A549 (cell line): Measurements from ENCODE around the gene MAPK4. TPM values are rescaled to one million over a fixed set of nuclear protein-coding genes. Genes with fewer than 3 reads are reported as not detected.

Experiments used
- ATAC-seq, 2 experiments: fragments of 200-7000 bp in 1 of 2; fragments of >200 bp in 1 of 2; cut with Nextera tagmentation in 1 of 2; cut with Tn5 transposase in 1 of 2; 3 replicates each; pipeline versions ENCODE4 v1.8.0 to v1.9.1; 2018 to 2020; ENCODE audit warnings: mild to moderate bottlenecking in 1 of 2, moderate library complexity in 1 of 2
- CTCF ChIA-PET: fragments of 300-600 bp; sonication (Branson Sonifier 250); formaldehyde crosslinking; extraction: SDS; loops from one replicate; lab custom pipeline; 2021; ENCODE audit warnings: antibody characterized with exemption, inconsistent platforms; lab: Yijun Ruan, JAX
- POLR2A ChIA-PET: fragments of 350-600 bp; formaldehyde crosslinking; extraction: SDS; loops from one replicate; lab custom pipeline; 2021; ENCODE audit warnings: antibody characterized with exemption, inconsistent platforms; lab: Yijun Ruan, JAX
- DNase-seq, 2 experiments: peaks; one replicate each; pipeline versions ENCODE4 v3.0.0 to v3.0.0-alpha.2; 2011 to 2016; ENCODE audit warnings: low read depth in 1 of 2, low spot score in 1 of 2
- FAIRE-seq: peaks from 2 replicates; lab custom pipeline; 2011; peaks lifted over from hg19 to GRCh38; lab: Jason Lieb, UNC
- H3K27ac ChIP-seq, 2 experiments: fragments of >200 bp; sonication (Bioruptor Twin); formaldehyde crosslinking; 3 replicates each; pipeline ENCODE4 v1.5.1; 2016 to 2017
- H3K4me1 ChIP-seq: fragments of >200 bp; sonication (Bioruptor Twin); formaldehyde crosslinking; 3 replicates; pipeline ENCODE4 v1.6.1; 2016
- H3K4me2 ChIP-seq: fragments of >200 bp; sonication (Bioruptor Twin); formaldehyde crosslinking; 3 replicates; pipeline ENCODE4 v1.6.1; 2016
- H3K4me3 ChIP-seq: fragments of >200 bp; sonication (Bioruptor Twin); formaldehyde crosslinking; 3 replicates; pipeline ENCODE4 v1.5.1; 2016
- H3K9me3 ChIP-seq: fragments of >200 bp; sonication (Bioruptor Twin); formaldehyde crosslinking; 3 replicates; pipeline ENCODE4 v1.6.1; 2016
- BCL3 ChIP-seq: fragments of >200 bp; sonication (Bioruptor Twin); formaldehyde crosslinking; IDR thresholded peaks from 3 replicates; pipeline ENCODE4 v1.6.1; 2016
- CBX2 ChIP-seq: fragments of 200-600 bp; sonication (generic); IDR thresholded peaks from 2 replicates; pipeline ENCODE4 v1.6.1; 2016; ENCODE audit warnings: low read depth, mild to moderate bottlenecking, borderline replicate concordance
- EHF ChIP-seq: fragments of 250-450 bp; sonication (Bioruptor Pico); IDR thresholded peaks from 2 replicates; pipeline ENCODE4 v1.5.0; 2020; ENCODE audit warnings: mild to moderate bottlenecking
- EHMT2 ChIP-seq: fragments of 200-600 bp; sonication (generic); IDR thresholded peaks from 2 replicates; pipeline ENCODE4 v1.6.1; 2016; ENCODE audit warnings: antibody characterized with exemption, low read depth, mild to moderate bottlenecking, moderate library complexity
- ESRRA ChIP-seq: fragments of 150-350 bp; IDR thresholded peaks from 2 replicates; pipeline ENCODE4 v1.6.1; 2014; ENCODE audit warnings: mild to moderate bottlenecking, low read length, borderline replicate concordance
- HMGXB4 ChIP-seq: fragments of 250-450 bp; sonication (Bioruptor Pico); IDR thresholded peaks from 2 replicates; pipeline ENCODE4 v1.5.0; 2021; ENCODE audit warnings: mild to moderate bottlenecking, moderate library complexity, borderline replicate concordance
- HOXB5 ChIP-seq: fragments of 250-450 bp; sonication (Bioruptor Pico); IDR thresholded peaks from 2 replicates; pipeline ENCODE4 v1.5.0; 2020; ENCODE audit warnings: mild to moderate bottlenecking, moderate library complexity
- MAFK ChIP-seq: fragments of 450-650 bp; IDR thresholded peaks from 2 replicates; pipeline ENCODE4 v1.6.1; 2014; ENCODE audit not compliant: partially characterized antibody
- MAZ ChIP-seq: fragments of 150-350 bp; IDR thresholded peaks from 2 replicates; pipeline ENCODE4 v1.6.1; 2014; ENCODE audit warnings: antibody characterized with exemption, low read depth, low read length, borderline replicate concordance
- MYC ChIP-seq: IDR thresholded peaks from 2 replicates; pipeline ENCODE4 v1.6.1; 2012; ENCODE audit warnings: mild to moderate bottlenecking, inconsistent platforms, low read length, improper control_type of control experiment, borderline replicate concordance
- NPAS2 ChIP-seq: fragments of 250-450 bp; sonication (Bioruptor Pico); IDR thresholded peaks from 2 replicates; pipeline ENCODE4 v1.8.0; 2022; ENCODE audit warnings: mild to moderate bottlenecking, moderate library complexity, borderline replicate concordance
- RARB ChIP-seq: fragments of 250-450 bp; sonication (Bioruptor Pico); IDR thresholded peaks from 2 replicates; pipeline ENCODE4 v1.8.0; 2021; ENCODE audit warnings: mild to moderate bottlenecking, moderate library complexity
- SMC3 ChIP-seq: fragments of >200 bp; sonication (Bioruptor Twin); formaldehyde crosslinking; IDR thresholded peaks from 3 replicates; pipeline ENCODE4 v1.6.1; 2018; ENCODE audit warnings: inconsistent platforms
- TP53 ChIP-seq: fragments of 250-450 bp; sonication (Bioruptor Pico); IDR thresholded peaks from 2 replicates; pipeline ENCODE4 v1.5.0; 2021; ENCODE audit warnings: mild to moderate bottlenecking, moderate library complexity
- WGBS: methylation state at CpG from one replicate; pipeline ENCODE4 v1.1.6; 2017; ENCODE audit errors: missing lambda C conversion rate; 5-methylcytosine and 5-hydroxymethylcytosine counted together
- polyA plus RNA-seq, 4 experiments: library from polyadenylated mRNA; depleted of rRNA in 3 of 4; stranded (reverse); fragments of >200 nt; fragmentation: RNase III in 1 of 4; extraction: RNeasy Plus Mini Kit Qiagen cat#74134 plus additional on column Dnase treatment in 1 of 4; gene quantifications; 2 replicates in 3 of 4; 3 replicates in 1 of 4; pipeline ENCODE4 v1.2.3, GENCODE V29; 2011 to 2017

MAPK4 gene
- polyA plus RNA-seq, 2 of the 4 experiments (the other 2 are of a cell fraction), result 0.01 TPM; not detected in 1

- TF ChIP-seq BCL3 (no peak), NPAS2 (CRISPR knock-in tag) (no peak)
Measured at GRCh38 chr18:50720325-50720674, 160.4 kb downstream of the MAPK4 start (continued).

DNA sequence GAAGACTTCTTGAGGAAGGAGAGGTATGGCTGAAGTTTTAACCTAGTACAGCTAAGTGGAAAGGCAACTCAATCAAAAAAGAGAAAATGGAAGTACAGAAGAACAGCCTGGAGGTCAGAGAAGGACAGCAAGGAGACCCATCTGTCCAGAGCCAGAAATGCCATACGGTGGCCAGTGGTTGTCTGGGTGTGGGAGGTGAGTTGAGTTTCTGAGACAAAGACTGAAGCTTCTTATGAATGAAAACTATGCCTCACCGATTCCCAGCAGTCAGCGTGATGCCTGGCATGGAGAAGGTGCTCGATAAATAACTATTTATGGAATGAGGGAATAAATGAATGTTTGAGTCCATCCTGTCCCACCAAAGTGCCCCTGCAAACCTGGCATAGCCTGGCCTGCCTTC lies 161.1 kb downstream of the MAPK4 start:
- no peak for DNase-seq
- FAIRE-seq, result no peak
- WGBS, result 18% methylated on average over 4 of the region's 4 CpGs
- POLR2A ChIA-PET, result no interaction called here
- CTCF ChIA-PET, result no interaction called here
- H3K27ac ChIP-seq, result no peak overlapping the region
- TF ChIP-seq MAZ (no peak), HOXB5 (CRISPR knock-in tag) (no peak), MAFK (no peak), SMC3 (no peak)
- H3K4me1 ChIP-seq, result no peaks in the 10 kb centered on the region
- ATAC-seq, result no peak
- H3K4me3 ChIP-seq, result no peak overlapping the region
- no peaks in the 10 kb centered on the region for H3K9me3 ChIP-seq
- no peak overlapping the region for H3K4me2 ChIP-seq

DNA sequence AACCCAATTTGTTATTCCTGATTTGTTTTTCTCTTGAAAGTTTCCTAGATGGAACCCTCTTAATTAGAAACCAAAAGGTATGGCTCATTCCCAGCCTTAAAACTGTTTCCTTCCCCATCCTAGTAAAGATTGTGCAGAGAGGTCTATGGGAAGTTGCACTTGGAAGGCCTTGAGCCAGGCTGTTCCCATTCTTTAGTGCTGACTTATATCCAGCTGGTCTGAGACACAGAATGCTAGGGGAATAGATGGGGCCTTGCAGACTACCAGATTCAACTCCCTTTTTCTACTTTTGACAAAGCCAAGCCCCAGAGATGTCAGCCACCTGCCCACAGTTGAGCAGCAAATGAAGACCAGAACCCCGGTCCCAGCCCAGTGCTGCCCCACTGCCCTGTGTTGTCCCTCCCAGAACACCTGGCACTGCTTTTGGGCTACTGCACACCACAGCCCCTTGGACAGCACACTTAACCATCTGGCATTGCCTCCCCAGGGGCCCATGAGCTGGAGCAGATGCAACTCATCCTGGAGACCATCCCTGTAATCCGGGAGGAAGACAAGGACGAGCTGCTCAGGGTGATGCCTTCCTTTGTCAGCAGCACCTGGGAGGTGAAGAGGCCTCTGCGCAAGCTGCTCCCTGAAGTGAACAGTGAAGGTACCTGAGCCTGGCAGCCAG lies 161.7 kb downstream of the MAPK4 start:
- no peak for FAIRE-seq
- Histone ChIP-seq H3K4me3 (no peak overlapping the region), H3K9me3 (no peaks in the 10 kb centered on the region), H3K4me2 (no peak overlapping the region), H3K27ac (no peak overlapping the region), H3K4me1 (no peaks in the 10 kb centered on the region)
- POLR2A ChIA-PET, result no interaction called here
- no peak for ATAC-seq
- 54% methylated on average over 2 of the region's 4 CpGs for WGBS
- DNase-seq, result no peak
- TF ChIP-seq EHF (CRISPR knock-in tag) (no peak), TP53 (no peak), MYC (no peak), HMGXB4 (no peak), ESRRA (no peak), MAFK (no peak), CBX2 (no peak), EHMT2 (no peak), MAZ (no peak)
- TF ChIP-seq, all 56 proteins: peak for 0
- CTCF ChIA-PET, result interaction anchor here (1.0 kb wide), 1 partner anchor 18 kb away, joined by 4 read pairs; no protein-coding TSS in a partner anchor

DNA sequence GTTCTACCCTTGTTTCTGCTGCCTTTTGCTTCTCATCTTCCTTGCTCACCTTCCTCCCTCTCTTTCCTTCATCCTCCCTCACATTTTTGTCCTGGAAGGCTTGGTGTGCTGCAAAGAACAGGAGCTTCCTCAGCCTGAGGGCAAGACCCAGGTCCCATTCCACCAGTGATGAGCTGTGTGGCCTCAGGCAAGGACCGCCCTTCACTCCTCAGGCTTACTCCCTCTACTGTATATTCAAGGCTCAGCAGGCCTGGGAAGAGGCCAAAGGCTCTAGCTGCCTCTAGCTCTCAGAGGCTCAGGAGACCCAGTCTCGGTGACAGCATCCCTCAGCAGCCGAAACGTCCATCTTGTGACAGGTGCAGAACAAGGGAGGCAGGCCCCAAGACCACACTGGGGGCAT lies 162.4 kb downstream of the MAPK4 start:
- CTCF ChIA-PET, result interaction anchor here (1.0 kb wide), 1 partner anchor 18 kb away, joined by 4 read pairs; no protein-coding TSS in a partner anchor
- FAIRE-seq, result no peak
- Histone ChIP-seq H3K9me3 (no peaks in the 10 kb centered on the region), H3K4me3 (no peak overlapping the region), H3K4me1 (no peaks in the 10 kb centered on the region), H3K27ac (no peak overlapping the region)
- POLR2A ChIA-PET, result no interaction called here
- WGBS, result no CpG with 5 or more reads among the region's 4 CpGs
- DNase-seq, result peak in 1 of 2 experiments; percentile 2
- no peak for TF ChIP-seq EHF (CRISPR knock-in tag)
- TF ChIP-seq, all 56 proteins: peak for 0
- ATAC-seq, result 0 out of 6 replicates have a peak, but pooled peaks of 1 of the 2 experiments have one; percentile 38
- H3K4me2 ChIP-seq, result no peak overlapping the region

GRCh38 chr18:50724751-50725151 lies 164.9 kb downstream of the MAPK4 start:
- DNase-seq, result no peak
- H3K4me2 ChIP-seq, result no peak overlapping the region
- TF ChIP-seq RARB (CRISPR knock-in tag), result no peak
- TF ChIP-seq, all 56 proteins: peak for 0
- ATAC-seq (no peak), FAIRE-seq (no peak)
- CTCF ChIA-PET, result interaction anchor here (0.7 kb wide), 1 partner anchor 25 kb away, joined by 3 read pairs; no protein-coding TSS in a partner anchor
- Histone ChIP-seq H3K9me3 (no peaks in the 10 kb centered on the region), H3K4me1 (no peaks in the 10 kb centered on the region), H3K4me3 (no peak overlapping the region), H3K27ac (no peak overlapping the region)
- WGBS, result 66% methylated on average over 4 of the region's 5 CpGs
- POLR2A ChIA-PET, result no interaction called here
